Measurements from ENCODE around the gene CATSPER2. TPM values are rescaled to one million over a fixed set of nuclear protein-coding genes. Genes with fewer than 3 reads are reported as not detected.
"Not testable (repeated sequence)": the region's sequence is repeated elsewhere in the genome, so short reads cannot be mapped to it uniquely, and the experiment has no call there.

Gene CATSPER2
- total and polyA plus RNA-seq, 2 donors (not counting 1 experiment from before 2014, with no cell fraction given), result 6.7 to 17.2 TPM

DNA sequence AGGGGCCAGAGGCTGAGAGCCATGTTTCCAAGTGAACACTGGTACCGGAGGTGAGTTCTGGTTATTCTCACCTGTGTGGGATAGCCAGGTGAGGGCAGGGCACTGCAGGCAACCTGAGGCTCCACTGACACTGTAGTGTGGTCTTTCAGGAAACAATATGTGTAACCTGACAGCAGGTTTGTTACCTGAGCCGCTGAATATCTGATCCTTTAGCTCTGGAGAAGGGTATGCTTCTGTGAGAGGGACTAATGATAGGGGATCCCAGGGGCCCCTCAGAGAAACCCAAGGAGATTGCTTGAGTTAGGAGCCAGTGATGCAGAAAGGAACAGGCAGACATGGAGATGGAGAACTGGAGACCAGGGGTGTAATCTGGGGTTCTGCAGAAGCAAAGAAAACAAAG, 29.9 kb downstream of the CATSPER2 start, which contains the start of gene STRC:
TSS of gene STRC (minus strand) at position 101 of the 400 bp plus-strand sequence. CDS start at position 23, 78 bp downstream.
- H3K27ac Mint-ChIP-seq; intact Hi-C loops (cut with micrococcal nuclease); H3K4me1 ChIP-seq (ENCODE audit: control insufficient read depth in 2 of 2, insufficient read depth in 2 of 2, low read length in 2 of 2); H3K27me3 Mint-ChIP-seq; H4K20me1 ChIP-seq (ENCODE audit: control insufficient read depth, insufficient read depth, low read length, poor library complexity, severe bottlenecking); H3K27ac ChIP-seq (ENCODE audit: low read length in 2 of 2); H3K4me3 ChIP-seq (ENCODE audit: control extremely low read depth in 1 of 5, extremely low read depth in 1 of 5, insufficient read depth in 1 of 5, low read depth in 2 of 5, low read length in 4 of 5); CTCF ChIA-PET; H3K4me2 ChIP-seq (replicated peaks; ENCODE audit: low read depth, low read length, poor library complexity, severe bottlenecking); H3K9ac ChIP-seq (ENCODE audit: low read length); H3K4me1 Mint-ChIP-seq; DNase-seq; H2AFZ ChIP-seq (ENCODE audit: insufficient read depth, low read depth, low read length, poor library complexity, severe bottlenecking); H3K9me3 Mint-ChIP-seq (ENCODE audit: insufficient read depth); H3K79me2 ChIP-seq (ENCODE audit: control insufficient read depth, insufficient read depth, low read length); POLR2A ChIA-PET; ATAC-seq (ENCODE audit: low read depth); H3K4me3 Mint-ChIP-seq; H3K27me3 ChIP-seq (replicated peaks in 1 of 4; ENCODE audit: control extremely low read depth in 1 of 4, control insufficient read depth in 3 of 4, insufficient read depth in 4 of 4, low read length in 3 of 4); H3K9me3 ChIP-seq (ENCODE audit: control extremely low read depth in 1 of 3, control insufficient read depth in 2 of 3, insufficient read depth in 1 of 3, low read length in 2 of 3); H3K36me3 ChIP-seq (replicated peaks in 1 of 2; ENCODE audit: control extremely low read depth in 1 of 2, control insufficient read depth in 1 of 2, extremely low read depth in 1 of 2, insufficient read depth in 2 of 2, low read length in 1 of 2): not testable (repeated sequence)
- WGBS (ENCODE audit: insufficient coverage), result no CpG with 5 or more reads among the region's 2 CpGs

DNA sequence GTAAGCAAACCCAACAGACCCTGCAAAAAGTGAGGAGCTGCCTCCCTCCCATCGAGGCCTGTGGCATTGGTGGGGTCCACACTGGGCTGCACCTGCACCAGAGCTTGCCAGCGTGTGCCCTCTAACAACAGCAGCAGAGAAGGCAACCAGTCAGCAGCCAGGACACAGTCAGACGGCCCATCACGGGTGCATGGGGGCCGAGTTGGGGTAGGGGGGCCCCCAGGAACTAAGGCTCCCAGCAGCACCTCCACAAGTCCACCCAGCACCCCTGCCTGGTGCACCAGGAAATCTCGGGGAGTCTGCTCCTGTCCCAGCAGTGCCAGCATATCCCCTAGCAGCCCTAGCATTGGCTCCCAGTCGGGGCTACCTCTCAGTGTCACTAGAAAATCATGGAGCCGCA, 30.9 kb downstream of the CATSPER2 start:
- no CpG with 5 or more reads among the region's 8 CpGs for WGBS (ENCODE audit: insufficient coverage)
- H3K4me3 ChIP-seq (ENCODE audit: control extremely low read depth in 1 of 5, extremely low read depth in 1 of 5, insufficient read depth in 1 of 5, low read depth in 2 of 5, low read length in 4 of 5); H3K4me1 ChIP-seq (ENCODE audit: control insufficient read depth in 2 of 2, insufficient read depth in 2 of 2, low read length in 2 of 2); H3K4me3 Mint-ChIP-seq; intact Hi-C loops (cut with micrococcal nuclease); H3K9ac ChIP-seq (ENCODE audit: low read length); H3K4me2 ChIP-seq (replicated peaks; ENCODE audit: low read depth, low read length, poor library complexity, severe bottlenecking); H3K27me3 Mint-ChIP-seq; POLR2A ChIA-PET; CTCF ChIA-PET; H3K9me3 Mint-ChIP-seq (ENCODE audit: insufficient read depth); ATAC-seq (ENCODE audit: low read depth); H3K9me3 ChIP-seq (ENCODE audit: control extremely low read depth in 1 of 3, control insufficient read depth in 2 of 3, insufficient read depth in 1 of 3, low read length in 2 of 3); DNase-seq; H3K36me3 ChIP-seq (replicated peaks in 1 of 2; ENCODE audit: control extremely low read depth in 1 of 2, control insufficient read depth in 1 of 2, extremely low read depth in 1 of 2, insufficient read depth in 2 of 2, low read length in 1 of 2); H3K27me3 ChIP-seq (replicated peaks in 1 of 4; ENCODE audit: control extremely low read depth in 1 of 4, control insufficient read depth in 3 of 4, insufficient read depth in 4 of 4, low read length in 3 of 4); H4K20me1 ChIP-seq (ENCODE audit: control insufficient read depth, insufficient read depth, low read length, poor library complexity, severe bottlenecking); H3K27ac Mint-ChIP-seq; H3K27ac ChIP-seq (ENCODE audit: low read length in 2 of 2); H3K4me1 Mint-ChIP-seq; H2AFZ ChIP-seq (ENCODE audit: insufficient read depth, low read depth, low read length, poor library complexity, severe bottlenecking); H3K79me2 ChIP-seq (ENCODE audit: control insufficient read depth, insufficient read depth, low read length): not testable (repeated sequence)

DNA sequence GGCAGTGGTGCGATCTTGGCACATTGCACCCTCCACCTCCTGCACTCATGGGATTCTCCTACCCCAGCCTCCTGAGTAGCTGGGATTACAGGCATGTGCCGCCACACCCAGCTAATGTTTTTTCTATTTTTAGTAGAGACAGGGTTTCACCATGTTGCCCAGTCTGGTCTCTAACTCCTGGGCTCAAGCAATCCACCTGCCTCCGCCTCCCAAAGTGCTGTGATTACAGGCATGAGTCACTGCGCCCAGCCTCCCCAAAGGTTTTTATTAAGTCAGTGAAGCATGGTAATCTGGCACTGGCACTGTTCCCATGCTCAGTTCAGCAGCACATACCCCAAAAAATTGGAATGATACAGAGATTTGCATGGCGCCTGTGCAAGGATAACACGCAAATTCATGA, 46.4 kb downstream of the CATSPER2 start:
- H3K79me2 ChIP-seq (ENCODE audit: control insufficient read depth, insufficient read depth, low read length); H3K36me3 ChIP-seq (replicated peaks in 1 of 2; ENCODE audit: control extremely low read depth in 1 of 2, control insufficient read depth in 1 of 2, extremely low read depth in 1 of 2, insufficient read depth in 2 of 2, low read length in 1 of 2); POLR2A ChIA-PET; H3K4me1 Mint-ChIP-seq; H3K4me1 ChIP-seq (ENCODE audit: control insufficient read depth in 2 of 2, insufficient read depth in 2 of 2, low read length in 2 of 2); H4K20me1 ChIP-seq (ENCODE audit: control insufficient read depth, insufficient read depth, low read length, poor library complexity, severe bottlenecking); H3K9ac ChIP-seq (ENCODE audit: low read length); H3K27ac Mint-ChIP-seq; H3K27me3 ChIP-seq (replicated peaks in 1 of 4; ENCODE audit: control extremely low read depth in 1 of 4, control insufficient read depth in 3 of 4, insufficient read depth in 4 of 4, low read length in 3 of 4); DNase-seq; intact Hi-C loops (cut with micrococcal nuclease); H2AFZ ChIP-seq (ENCODE audit: insufficient read depth, low read depth, low read length, poor library complexity, severe bottlenecking); H3K4me3 ChIP-seq (ENCODE audit: control extremely low read depth in 1 of 5, extremely low read depth in 1 of 5, insufficient read depth in 1 of 5, low read depth in 2 of 5, low read length in 4 of 5); H3K27ac ChIP-seq (ENCODE audit: low read length in 2 of 2); ATAC-seq (ENCODE audit: low read depth); H3K4me2 ChIP-seq (replicated peaks; ENCODE audit: low read depth, low read length, poor library complexity, severe bottlenecking); H3K9me3 ChIP-seq (ENCODE audit: control extremely low read depth in 1 of 3, control insufficient read depth in 2 of 3, insufficient read depth in 1 of 3, low read length in 2 of 3); H3K9me3 Mint-ChIP-seq (ENCODE audit: insufficient read depth); H3K4me3 Mint-ChIP-seq: not testable (repeated sequence)
- peaks cover 37% of the 10 kb centered on the region for H3K27me3 Mint-ChIP-seq
- WGBS (ENCODE audit: insufficient coverage), result 100% methylated on average over 4 of the region's 6 CpGs
- CTCF ChIA-PET, result interaction anchor here (0.7 kb wide), 1 partner anchor 824 kb away, joined by 4 read pairs; no protein-coding TSS in a partner anchor

DNA sequence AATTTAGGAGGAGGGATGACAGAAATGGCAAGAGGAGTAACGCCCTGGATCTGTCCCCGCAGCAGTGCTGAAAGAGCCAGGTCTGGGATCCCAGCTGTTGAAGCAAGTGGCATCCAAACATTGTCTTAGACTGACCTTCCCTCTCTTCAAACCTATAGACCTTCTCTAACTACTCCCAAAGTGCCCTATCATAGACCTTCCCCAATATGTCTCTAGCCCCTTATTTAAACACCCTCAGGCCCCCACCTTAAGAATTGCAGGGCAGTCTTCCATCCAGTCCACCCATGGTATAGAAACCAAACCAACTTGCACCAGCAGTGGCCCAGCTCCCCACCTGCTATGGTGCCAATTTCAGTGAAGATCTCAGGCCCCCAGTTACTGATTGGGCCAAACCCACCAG, 48.4 kb downstream of the CATSPER2 start:
- H3K36me3 ChIP-seq (replicated peaks in 1 of 2; ENCODE audit: control extremely low read depth in 1 of 2, control insufficient read depth in 1 of 2, extremely low read depth in 1 of 2, insufficient read depth in 2 of 2, low read length in 1 of 2); H3K4me3 Mint-ChIP-seq; H3K9me3 ChIP-seq (ENCODE audit: control extremely low read depth in 1 of 3, control insufficient read depth in 2 of 3, insufficient read depth in 1 of 3, low read length in 2 of 3); H3K4me1 ChIP-seq (ENCODE audit: control insufficient read depth in 2 of 2, insufficient read depth in 2 of 2, low read length in 2 of 2); H3K27ac ChIP-seq (ENCODE audit: low read length in 2 of 2); H3K79me2 ChIP-seq (ENCODE audit: control insufficient read depth, insufficient read depth, low read length); H3K4me3 ChIP-seq (ENCODE audit: control extremely low read depth in 1 of 5, extremely low read depth in 1 of 5, insufficient read depth in 1 of 5, low read depth in 2 of 5, low read length in 4 of 5); H3K4me2 ChIP-seq (replicated peaks; ENCODE audit: low read depth, low read length, poor library complexity, severe bottlenecking); ATAC-seq (ENCODE audit: low read depth); H3K27me3 ChIP-seq (replicated peaks in 1 of 4; ENCODE audit: control extremely low read depth in 1 of 4, control insufficient read depth in 3 of 4, insufficient read depth in 4 of 4, low read length in 3 of 4); H2AFZ ChIP-seq (ENCODE audit: insufficient read depth, low read depth, low read length, poor library complexity, severe bottlenecking); CTCF ChIA-PET; H3K4me1 Mint-ChIP-seq; H3K9ac ChIP-seq (ENCODE audit: low read length); POLR2A ChIA-PET; H4K20me1 ChIP-seq (ENCODE audit: control insufficient read depth, insufficient read depth, low read length, poor library complexity, severe bottlenecking); intact Hi-C loops (cut with micrococcal nuclease); H3K9me3 Mint-ChIP-seq (ENCODE audit: insufficient read depth); DNase-seq; H3K27ac Mint-ChIP-seq: not testable (repeated sequence)
- H3K27me3 Mint-ChIP-seq, result peaks cover 44% of the 10 kb centered on the region
- no CpG with 5 or more reads among the region's 2 CpGs for WGBS (ENCODE audit: insufficient coverage)

Measured in B cell (primary cell).